Measurements from ENCODE around the gene TRIO.

DNA sequence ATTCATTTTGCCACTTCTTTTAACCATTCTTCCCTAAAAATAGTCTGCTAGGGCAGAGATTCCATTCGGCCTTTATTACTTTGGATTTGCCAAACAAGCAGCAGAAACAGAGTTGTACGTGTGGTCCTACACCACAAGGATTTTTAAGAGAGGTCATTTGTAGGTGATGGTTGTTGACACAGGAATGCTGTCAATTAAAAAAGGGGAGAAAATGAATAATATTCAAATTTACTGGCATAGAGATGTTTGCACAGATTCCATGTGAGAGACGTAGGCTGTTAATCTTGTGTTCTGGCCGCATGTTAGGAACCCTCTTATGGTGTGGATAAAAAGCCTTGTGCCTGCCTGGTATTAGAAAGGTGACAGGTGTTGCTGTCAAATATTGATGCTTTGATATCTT, 34.9 kb downstream of the TRIO start:
- TF ChIP-seq, protein P1, sequence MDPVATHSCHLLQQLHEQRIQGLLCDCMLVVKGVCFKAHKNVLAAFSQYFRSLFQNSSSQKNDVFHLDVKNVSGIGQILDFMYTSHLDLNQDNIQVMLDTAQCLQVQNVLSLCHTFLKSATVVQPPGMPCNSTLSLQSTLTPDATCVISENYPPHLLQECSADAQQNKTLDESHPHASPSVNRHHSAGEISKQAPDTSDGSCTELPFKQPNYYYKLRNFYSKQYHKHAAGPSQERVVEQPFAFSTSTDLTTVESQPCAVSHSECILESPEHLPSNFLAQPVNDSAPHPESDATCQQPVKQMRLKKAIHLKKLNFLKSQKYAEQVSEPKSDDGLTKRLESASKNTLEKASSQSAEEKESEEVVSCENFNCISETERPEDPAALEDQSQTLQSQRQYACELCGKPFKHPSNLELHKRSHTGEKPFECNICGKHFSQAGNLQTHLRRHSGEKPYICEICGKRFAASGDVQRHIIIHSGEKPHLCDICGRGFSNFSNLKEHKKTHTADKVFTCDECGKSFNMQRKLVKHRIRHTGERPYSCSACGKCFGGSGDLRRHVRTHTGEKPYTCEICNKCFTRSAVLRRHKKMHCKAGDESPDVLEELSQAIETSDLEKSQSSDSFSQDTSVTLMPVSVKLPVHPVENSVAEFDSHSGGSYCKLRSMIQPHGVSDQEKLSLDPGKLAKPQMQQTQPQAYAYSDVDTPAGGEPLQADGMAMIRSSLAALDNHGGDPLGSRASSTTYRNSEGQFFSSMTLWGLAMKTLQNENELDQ (tag by site-specific recombination; IDR thresholded peaks at IDR 0.05; ENCODE audit: low read depth), result no peak
- TF ChIP-seq FEZF1 (tag by site-specific recombination; IDR thresholded peaks at IDR 0.05), result no peak
- no peak for TF ChIP-seq ZNF157 (tag by site-specific recombination; IDR thresholded peaks at IDR 0.05)
- TF ChIP-seq, protein P2, sequence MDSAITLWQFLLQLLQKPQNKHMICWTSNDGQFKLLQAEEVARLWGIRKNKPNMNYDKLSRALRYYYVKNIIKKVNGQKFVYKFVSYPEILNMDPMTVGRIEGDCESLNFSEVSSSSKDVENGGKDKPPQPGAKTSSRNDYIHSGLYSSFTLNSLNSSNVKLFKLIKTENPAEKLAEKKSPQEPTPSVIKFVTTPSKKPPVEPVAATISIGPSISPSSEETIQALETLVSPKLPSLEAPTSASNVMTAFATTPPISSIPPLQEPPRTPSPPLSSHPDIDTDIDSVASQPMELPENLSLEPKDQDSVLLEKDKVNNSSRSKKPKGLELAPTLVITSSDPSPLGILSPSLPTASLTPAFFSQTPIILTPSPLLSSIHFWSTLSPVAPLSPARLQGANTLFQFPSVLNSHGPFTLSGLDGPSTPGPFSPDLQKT (IDR thresholded peaks at IDR 0.05; ENCODE audit: borderline replicate concordance, low read depth, low read length), result no peak
- no peak for TF ChIP-seq ZNF311 (tag by site-specific recombination; IDR thresholded peaks at IDR 0.05; ENCODE audit: borderline replicate concordance)
